Effector memory CD8-positive, alpha-beta T cell (primary cell): ENCODE data around the gene PPFIBP1.
A peak's percentile ranks its signal among the peaks of the same experiment; 100 is the strongest.

ENCODE experiments used
- ATAC-seq: fragments of 150-1000 bp; cut with Tn5 transposase; replicated peaks from 2 replicates; pipeline ENCODE4 v1.10.0; 2021; ENCODE audit warnings: mild to moderate bottlenecking, moderate library complexity
- DNase-seq, 3 experiments: peaks; one replicate each; pipeline ENCODE4 v3.0.0; 2021
- H3K27ac Mint-ChIP-seq, 2 donors: one replicate each; pipeline ENCODE4 v1.8.0; 2022; ENCODE audit warnings: mild to moderate bottlenecking in 2 of 2, mixed read lengths in 2 of 2, moderate library complexity in 2 of 2
- H3K27me3 Mint-ChIP-seq, 2 donors: one replicate each; pipeline ENCODE4 v1.8.0; 2022; ENCODE audit warnings: mixed read lengths in 2 of 2
- H3K36me3 Mint-ChIP-seq: one replicate; pipeline ENCODE4 v1.8.0; 2022; ENCODE audit warnings: mild to moderate bottlenecking, moderate library complexity, mixed read lengths; ENCODE audit not compliant: insufficient read depth
- H3K4me1 Mint-ChIP-seq, 2 donors: one replicate each; pipeline ENCODE4 v1.8.0; 2022; ENCODE audit warnings: low read depth in 2 of 2, mixed read lengths in 2 of 2
- H3K4me3 Mint-ChIP-seq, 2 donors: one replicate each; pipeline ENCODE4 v1.8.0; 2022; ENCODE audit warnings: mild to moderate bottlenecking in 2 of 2, mixed read lengths in 2 of 2, moderate library complexity in 2 of 2
- H3K9me3 Mint-ChIP-seq, 2 donors: one replicate each; pipeline ENCODE4 v1.8.0; 2022; ENCODE audit warnings: mixed read lengths in 2 of 2

Gene PPFIBP1

DNA sequence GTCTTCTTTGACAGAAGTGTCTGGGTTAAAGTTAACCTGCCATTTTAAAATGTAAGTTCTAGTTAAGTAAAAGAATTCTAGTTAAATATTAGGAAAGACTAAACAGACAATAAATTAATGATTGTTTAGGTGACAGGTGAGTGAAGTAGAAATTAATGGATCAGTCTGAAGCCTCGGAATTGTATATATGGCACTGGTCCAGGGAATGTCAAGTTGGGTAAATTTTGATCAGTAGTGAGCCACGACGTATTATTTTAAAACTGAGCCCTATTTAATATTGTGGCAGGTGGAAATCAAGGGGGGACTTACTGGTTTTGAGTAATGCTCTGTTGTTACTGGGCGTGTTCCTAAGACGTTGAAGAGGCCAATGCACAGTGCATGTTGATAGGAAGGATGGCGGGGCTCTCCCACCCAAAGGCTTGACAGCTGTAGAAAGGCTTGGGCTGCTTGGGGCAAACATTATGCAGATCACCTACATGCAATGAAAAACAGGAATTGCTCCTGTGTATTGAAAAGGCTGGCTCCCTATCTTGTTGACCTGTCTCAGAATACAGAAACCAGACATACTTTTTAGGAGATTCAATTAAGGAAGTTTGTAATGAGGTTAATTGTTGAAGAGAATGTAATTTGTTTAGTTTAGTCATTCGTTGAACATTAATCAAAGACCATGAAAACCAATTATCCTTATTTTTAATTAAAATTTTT lies 5.9 kb upstream of the PPFIBP1 start:
- Mint-ChIP-seq H3K36me3 (no peaks in the 10 kb centered on the region), H3K4me1 (peaks cover 0 to 2% of the 10 kb centered on the region in 2 donors), H3K27me3 (peaks cover 32 to 41% of the 10 kb centered on the region in 2 donors), H3K9me3 (no peaks in the 10 kb centered on the region), H3K27ac (no peak overlapping the region), H3K4me3 (no peak overlapping the region)
- ATAC-seq, result no peak
- no peak for DNase-seq

GRCh38 chr12:27521066-27521465 lies 2.9 kb upstream of the PPFIBP1 start:
- Mint-ChIP-seq H3K27me3 (peaks cover 38 to 51% of the 10 kb centered on the region in 2 donors), H3K27ac (no peak overlapping the region), H3K9me3 (no peaks in the 10 kb centered on the region), H3K36me3 (peaks cover 13% of the 10 kb centered on the region), H3K4me3 (no peak overlapping the region), H3K4me1 (peaks cover 5 to 9% of the 10 kb centered on the region in 2 donors)
- DNase-seq (no peak), ATAC-seq (no peak)

- Mint-ChIP-seq H3K27ac (no peak overlapping the region), H3K4me3 (no peak overlapping the region)
These were observed 2.0 kb upstream of the PPFIBP1 start for GRCh38 chr12:27521981-27522380.

DNA sequence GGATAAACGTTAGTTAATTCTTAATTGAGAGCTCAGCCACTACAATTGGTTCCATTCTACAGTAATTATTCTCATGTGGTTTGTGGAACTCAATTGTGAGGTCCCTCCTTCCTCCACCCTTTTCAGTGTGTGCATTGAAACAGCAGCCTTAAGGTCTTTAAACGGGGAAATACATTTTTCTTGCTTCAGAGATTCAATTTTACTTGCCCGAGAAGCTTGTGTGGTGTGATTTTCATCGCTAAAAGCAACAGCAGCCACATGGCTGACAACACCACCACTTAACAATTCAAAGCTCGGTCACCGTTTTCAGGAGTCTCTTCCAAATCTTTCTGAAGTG lies 733 bp upstream of the PPFIBP1 start:
- Mint-ChIP-seq H3K9me3 (no peaks in the 10 kb centered on the region), H3K27me3 (peaks cover 23 to 29% of the 10 kb centered on the region in 2 donors), H3K36me3 (peaks cover 13% of the 10 kb centered on the region), H3K27ac (peak overlapping the region; percentile 91 to 92), H3K4me3 (peak overlapping the region; percentile 93 to 94), H3K4me1 (peaks cover 5 to 9% of the 10 kb centered on the region in 2 donors)
- no peak for DNase-seq
- ATAC-seq, result peak; percentile 11

More at GRCh38 chr12:27521981-27522380, 2.0 kb upstream of the PPFIBP1 start:
- Mint-ChIP-seq H3K4me1 (peaks cover 5 to 9% of the 10 kb centered on the region in 2 donors), H3K9me3 (no peaks in the 10 kb centered on the region), H3K27me3 (peaks cover 30 to 42% of the 10 kb centered on the region in 2 donors), H3K36me3 (peaks cover 13% of the 10 kb centered on the region)
- DNase-seq (no peak), ATAC-seq (no peak)

GRCh38 chr12:27524494-27524835 lies 459 bp downstream of the PPFIBP1 start:
- Mint-ChIP-seq H3K4me3 (peak overlapping the region; percentile 93 to 94), H3K27ac (peak overlapping the region in 1 of 2 donors; percentile 92), H3K36me3 (peaks cover 13% of the 10 kb centered on the region), H3K9me3 (no peaks in the 10 kb centered on the region), H3K4me1 (peaks cover 5 to 9% of the 10 kb centered on the region in 2 donors), H3K27me3 (peaks cover 18 to 20% of the 10 kb centered on the region in 2 donors)
- DNase-seq (no peak), ATAC-seq (no peak)

GRCh38 chr12:27524839-27525753 lies 1.1 kb downstream of the PPFIBP1 start:
- no peaks in the 10 kb centered on the region for H3K9me3 Mint-ChIP-seq
- H3K4me3 Mint-ChIP-seq, result peak overlapping the region; percentile 93 to 94
- no peak overlapping the region for H3K27ac Mint-ChIP-seq
- no peak for ATAC-seq
- H3K27me3 Mint-ChIP-seq, result peaks cover 13 to 14% of the 10 kb centered on the region in 2 donors
- H3K4me1 Mint-ChIP-seq, result peaks cover 5 to 9% of the 10 kb centered on the region in 2 donors
- DNase-seq, result no peak
- H3K36me3 Mint-ChIP-seq, result peaks cover 13% of the 10 kb centered on the region

- Mint-ChIP-seq H3K4me3 (no peak overlapping the region), H3K27ac (no peak overlapping the region), H3K36me3 (peaks cover 13% of the 10 kb centered on the region), H3K9me3 (no peaks in the 10 kb centered on the region), H3K27me3 (peaks cover 6 to 22% of the 10 kb centered on the region in 2 donors), H3K4me1 (peaks cover 5 to 8% of the 10 kb centered on the region in 2 donors)
- ATAC-seq, result no peak
- no peak for DNase-seq
These were observed 3.5 kb downstream of the PPFIBP1 start for GRCh38 chr12:27527512-27527911.

DNA sequence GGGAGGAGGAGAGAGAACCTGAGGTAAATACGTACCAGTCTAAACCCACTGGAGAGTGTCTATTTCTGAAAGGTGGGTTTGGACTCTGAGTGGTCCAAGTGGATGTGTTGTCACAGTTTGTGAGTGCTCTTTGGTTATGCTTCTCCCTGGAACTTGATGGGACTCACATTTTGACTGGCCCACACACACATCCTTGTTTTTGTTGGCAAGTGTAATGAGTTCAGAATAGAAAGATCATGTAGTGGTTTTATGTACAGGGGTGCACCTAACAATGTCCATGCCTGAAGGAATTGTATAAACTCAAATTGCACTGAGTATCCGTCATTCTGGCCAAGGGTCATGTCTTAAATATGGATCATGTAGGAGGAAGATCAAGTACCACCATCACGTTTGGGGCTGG lies 4.8 kb downstream of the PPFIBP1 start:
- no peak for ATAC-seq
- peaks cover 7 to 9% of the 10 kb centered on the region in 2 donors for H3K4me1 Mint-ChIP-seq
- no peaks in the 10 kb centered on the region for H3K9me3 Mint-ChIP-seq
- DNase-seq, result no peak
- H3K4me3 Mint-ChIP-seq, result no peak overlapping the region
- H3K27me3 Mint-ChIP-seq, result peaks cover 11 to 26% of the 10 kb centered on the region in 2 donors
- H3K36me3 Mint-ChIP-seq, result peaks cover 9% of the 10 kb centered on the region
- H3K27ac Mint-ChIP-seq, result no peak overlapping the region

DNA sequence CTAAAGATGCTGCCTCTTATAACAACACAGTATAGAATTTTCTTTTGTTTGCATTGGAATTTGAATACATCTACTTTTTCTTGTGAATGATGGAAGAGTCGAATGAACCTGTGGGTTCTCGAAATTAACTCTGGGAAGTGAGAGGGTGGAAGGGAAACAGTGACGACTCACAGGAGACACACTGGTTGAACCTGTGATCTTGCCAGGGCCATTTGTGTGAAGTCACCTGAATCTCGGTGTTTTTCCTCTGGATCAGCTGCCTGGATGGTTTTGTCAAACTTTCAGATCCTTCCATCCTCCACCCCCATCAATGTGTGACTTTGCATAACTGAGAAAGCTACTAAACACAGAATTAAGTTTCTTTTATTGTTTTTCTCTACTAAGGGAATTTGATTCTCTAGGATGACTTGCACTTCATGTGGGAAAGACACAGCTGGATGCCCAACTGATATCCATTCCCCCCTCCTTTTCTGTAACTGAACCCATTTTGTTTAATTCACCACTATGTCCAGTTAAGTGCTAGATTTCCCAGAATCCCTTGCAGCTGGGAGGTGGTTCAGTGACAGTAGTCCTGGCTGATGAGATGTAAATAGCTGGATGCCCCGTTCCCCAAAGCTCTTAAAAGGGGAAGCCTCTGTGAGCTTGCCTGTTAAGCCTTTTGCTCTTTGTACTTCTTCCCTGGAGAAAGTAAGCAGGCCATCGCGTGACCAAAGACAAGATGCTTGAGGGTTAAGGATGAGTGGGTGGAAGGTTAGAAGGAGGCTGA lies 6.3 kb downstream of the PPFIBP1 start:
- H3K27ac Mint-ChIP-seq, result no peak overlapping the region
- no peaks in the 10 kb centered on the region for H3K36me3 Mint-ChIP-seq
- H3K27me3 Mint-ChIP-seq, result peaks cover 5 to 17% of the 10 kb centered on the region in 2 donors
- DNase-seq (no peak), ATAC-seq (no peak)
- H3K4me1 Mint-ChIP-seq, result peaks cover 9 to 15% of the 10 kb centered on the region in 2 donors
- H3K4me3 Mint-ChIP-seq, result no peak overlapping the region
- no peaks in the 10 kb centered on the region for H3K9me3 Mint-ChIP-seq

GRCh38 chr12:27531896-27532295 lies 7.9 kb downstream of the PPFIBP1 start:
- H3K4me1 Mint-ChIP-seq, result peaks cover 9 to 15% of the 10 kb centered on the region in 2 donors
- H3K27ac Mint-ChIP-seq, result no peak overlapping the region
- ATAC-seq, result no peak
- no peak for DNase-seq
- no peaks in the 10 kb centered on the region for H3K36me3 Mint-ChIP-seq
- peaks cover 5 to 14% of the 10 kb centered on the region in 2 donors for H3K27me3 Mint-ChIP-seq
- H3K9me3 Mint-ChIP-seq, result no peaks in the 10 kb centered on the region
- H3K4me3 Mint-ChIP-seq, result no peak overlapping the region

DNA sequence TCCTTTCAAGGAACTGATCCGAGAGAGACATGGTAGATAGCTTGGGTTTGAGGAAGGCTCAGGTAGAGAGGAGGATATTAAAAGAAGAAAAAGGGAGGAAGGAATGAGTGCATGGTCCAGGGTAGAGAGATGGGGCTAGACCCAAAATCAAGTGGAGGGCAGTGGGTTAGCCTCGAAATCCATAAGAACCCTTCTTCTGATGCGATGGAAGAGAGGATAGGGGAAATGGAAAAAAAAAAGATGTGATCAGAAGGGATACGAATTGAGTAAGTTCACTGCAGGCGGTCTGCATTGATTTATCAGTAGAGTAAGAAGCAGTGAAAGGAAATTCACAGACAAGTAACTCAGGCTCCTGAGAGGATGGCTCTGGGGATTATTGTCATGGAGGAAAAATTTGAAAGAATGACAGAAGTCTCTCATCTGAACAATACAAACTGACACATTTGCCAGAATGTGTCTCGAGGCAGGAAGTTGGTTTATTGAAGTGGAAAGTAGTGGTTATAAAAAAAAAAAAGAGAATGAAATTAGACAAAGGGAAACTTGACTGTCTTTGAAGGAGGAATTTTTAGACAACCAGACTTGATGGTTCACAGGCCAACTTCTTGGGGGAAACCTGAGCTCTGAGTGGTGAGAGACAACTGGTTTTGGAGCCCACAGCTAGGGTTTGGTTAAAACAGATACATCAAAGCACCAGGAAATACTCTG lies 10.2 kb downstream of the PPFIBP1 start:
- H3K27ac Mint-ChIP-seq, result no peak overlapping the region
- ATAC-seq (peak; percentile 82), DNase-seq (no peak)
- H3K27me3 Mint-ChIP-seq, result peaks cover 5 to 14% of the 10 kb centered on the region in 2 donors
- no peaks in the 10 kb centered on the region for H3K36me3 Mint-ChIP-seq
- H3K4me3 Mint-ChIP-seq, result no peak overlapping the region
- no peaks in the 10 kb centered on the region for H3K9me3 Mint-ChIP-seq
- H3K4me1 Mint-ChIP-seq, result peaks cover 9 to 15% of the 10 kb centered on the region in 2 donors

- no peaks in the 10 kb centered on the region for H3K36me3 Mint-ChIP-seq
- peak; percentile 47 for ATAC-seq
- H3K4me1 Mint-ChIP-seq, result peaks cover 9 to 15% of the 10 kb centered on the region in 2 donors
- H3K4me3 Mint-ChIP-seq, result no peak overlapping the region
- H3K27ac Mint-ChIP-seq, result no peak overlapping the region
- DNase-seq, result no peak
- H3K27me3 Mint-ChIP-seq, result peaks cover 5 to 14% of the 10 kb centered on the region in 2 donors
- no peaks in the 10 kb centered on the region for H3K9me3 Mint-ChIP-seq
These were observed 10.8 kb downstream of the PPFIBP1 start for GRCh38 chr12:27534765-27535161.

DNA sequence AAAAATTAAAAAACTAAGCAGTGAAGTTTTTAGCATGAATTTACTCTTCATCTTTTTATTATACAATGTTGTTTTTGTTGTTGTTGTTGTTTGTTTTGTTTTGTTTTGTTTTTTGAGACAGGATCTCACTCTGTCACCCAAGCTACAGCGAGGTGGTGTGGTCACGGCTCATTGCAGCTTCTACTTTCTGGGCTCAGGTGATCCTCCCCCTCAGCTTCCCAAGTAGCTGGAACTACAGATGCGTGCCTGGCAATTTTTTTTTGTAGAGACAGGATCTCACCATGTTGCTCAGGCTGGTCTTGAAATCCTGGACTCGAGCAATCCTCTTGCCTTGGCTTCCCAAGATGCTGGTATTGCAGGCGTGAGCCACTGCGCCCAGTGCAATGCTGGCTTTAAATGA lies 11.3 kb downstream of the PPFIBP1 start:
- Mint-ChIP-seq H3K36me3 (no peaks in the 10 kb centered on the region), H3K9me3 (no peaks in the 10 kb centered on the region), H3K4me1 (peaks cover 9 to 15% of the 10 kb centered on the region in 2 donors), H3K27me3 (peaks cover 5 to 14% of the 10 kb centered on the region in 2 donors), H3K27ac (no peak overlapping the region), H3K4me3 (no peak overlapping the region)
- ATAC-seq, result no peak
- no peak for DNase-seq
